ENCODE data around the gene CCDC47. TPM values are rescaled to one million over a fixed set of nuclear protein-coding genes. Genes with fewer than 3 reads are reported as not detected.
"Not testable (repeated sequence)": the region's sequence is repeated elsewhere in the genome, so short reads cannot be mapped to it uniquely, and the experiment has no call there.

The CCDC47 gene
- total RNA-seq, 2 donors from 2014 or later = 57.3 to 65.7 TPM

GRCh38 chr17:63740464-63741142 lies 32.8 kb downstream of the CCDC47 start:
- Mint-ChIP-seq H3K4me3 (peak overlapping the region; percentile 87), H3K9me3 (no peaks in the 10 kb centered on the region), H3K27me3 (ENCODE audit: insufficient read depth) (no peaks in the 10 kb centered on the region), H3K36me3 (ENCODE audit: low read depth) (peaks cover 5% of the 10 kb centered on the region), H3K4me1 (peaks cover 5% of the 10 kb centered on the region), H3K27ac (peak overlapping the region; percentile 92)
- no peaks in the 10 kb centered on the region for H3K4me1 ChIP-seq (ENCODE audit: control insufficient read depth, insufficient read depth, low read length)
- H3K27ac ChIP-seq (ENCODE audit: low read depth, low read length) = no peak overlapping the region
- H3K4me3 ChIP-seq (ENCODE audit: low read length) = peak overlapping the region; percentile 98
- H3K9me3 ChIP-seq (ENCODE audit: control insufficient read depth, low read length) = no peaks in the 10 kb centered on the region
- H3K36me3 ChIP-seq (ENCODE audit: control insufficient read depth, insufficient read depth, low read length) = peaks cover 3% of the 10 kb centered on the region
- H3K27me3 ChIP-seq (ENCODE audit: control insufficient read depth, insufficient read depth, low read length, poor library complexity, severe bottlenecking) = no peaks in the 10 kb centered on the region
- DNase-seq = no peak
- peak overlapping the region; percentile 80 for H3K9ac ChIP-seq (ENCODE audit: extremely low read depth, low read length, poor library complexity, severe bottlenecking)
- 39 to 44% methylated on average over 5 to 7 of the region's 12 CpGs for WGBS, 2 experiments (ENCODE audit: insufficient coverage in 1 of 2, insufficient read length in 1 of 2)
- TF ChIP-seq CTCF (conservative IDR thresholded peaks at IDR 0.05) = no peak

- TF ChIP-seq CTCF (conservative IDR thresholded peaks at IDR 0.05) = no peak
- DNase-seq = no peak
- Mint-ChIP-seq H3K36me3 (ENCODE audit: low read depth) (peaks cover 4% of the 10 kb centered on the region), H3K9me3 (no peaks in the 10 kb centered on the region), H3K4me3 (no peak overlapping the region), H3K27ac (no peak overlapping the region), H3K4me1 (peaks cover 3% of the 10 kb centered on the region), H3K27me3 (ENCODE audit: insufficient read depth) (no peaks in the 10 kb centered on the region)
- Histone ChIP-seq H3K4me1 (ENCODE audit: control insufficient read depth, insufficient read depth, low read length) (no peaks in the 10 kb centered on the region), H3K9me3 (ENCODE audit: control insufficient read depth, low read length) (no peaks in the 10 kb centered on the region), H3K4me3 (ENCODE audit: low read length) (no peak overlapping the region), H3K27me3 (ENCODE audit: control insufficient read depth, insufficient read depth, low read length, poor library complexity, severe bottlenecking) (no peaks in the 10 kb centered on the region), H3K9ac (ENCODE audit: extremely low read depth, low read length, poor library complexity, severe bottlenecking) (no peak overlapping the region), H3K27ac (ENCODE audit: low read depth, low read length) (no peak overlapping the region), H3K36me3 (ENCODE audit: control insufficient read depth, insufficient read depth, low read length) (no peaks in the 10 kb centered on the region)
- 96 to 97% methylated on average over 7 to 8 of the region's 8 CpGs for WGBS, 2 experiments (ENCODE audit: insufficient coverage in 1 of 2, insufficient read length in 1 of 2)
Measured at GRCh38 chr17:63735691-63736090, 37.7 kb downstream of the CCDC47 start.

GRCh38 chr17:63722403-63722802 lies 51.0 kb downstream of the CCDC47 start:
- Mint-ChIP-seq H3K4me1 (no peaks in the 10 kb centered on the region), H3K9me3 (no peaks in the 10 kb centered on the region), H3K4me3 (no peak overlapping the region), H3K27ac (no peak overlapping the region), H3K36me3 (ENCODE audit: low read depth) (peaks cover 17% of the 10 kb centered on the region), H3K27me3 (ENCODE audit: insufficient read depth) (no peaks in the 10 kb centered on the region)
- Histone ChIP-seq H3K36me3 (ENCODE audit: control insufficient read depth, insufficient read depth, low read length) (peaks cover 36% of the 10 kb centered on the region), H3K4me1 (ENCODE audit: control insufficient read depth, insufficient read depth, low read length) (no peaks in the 10 kb centered on the region), H3K9ac (ENCODE audit: extremely low read depth, low read length, poor library complexity, severe bottlenecking) (no peak overlapping the region), H3K9me3 (ENCODE audit: control insufficient read depth, low read length) (no peaks in the 10 kb centered on the region), H3K27ac (ENCODE audit: low read depth, low read length) (no peak overlapping the region), H3K4me3 (ENCODE audit: low read length) (no peak overlapping the region), H3K27me3 (ENCODE audit: control insufficient read depth, insufficient read depth, low read length, poor library complexity, severe bottlenecking) (no peaks in the 10 kb centered on the region)
- DNase-seq = no peak
- no peak for TF ChIP-seq CTCF (conservative IDR thresholded peaks at IDR 0.05)
- 84 to 92% methylated on average over 2 of the region's 2 CpGs for WGBS, 2 experiments (ENCODE audit: insufficient coverage in 1 of 2, insufficient read length in 1 of 2)

GRCh38 chr17:63720194-63720593 lies 53.2 kb downstream of the CCDC47 start:
- H3K4me3 ChIP-seq (ENCODE audit: low read length); H3K27me3 ChIP-seq (ENCODE audit: control insufficient read depth, insufficient read depth, low read length, poor library complexity, severe bottlenecking); H3K4me1 ChIP-seq (ENCODE audit: control insufficient read depth, insufficient read depth, low read length); H3K4me3 Mint-ChIP-seq; DNase-seq; H3K9me3 ChIP-seq (ENCODE audit: control insufficient read depth, low read length); H3K4me1 Mint-ChIP-seq; H3K27ac Mint-ChIP-seq; H3K27me3 Mint-ChIP-seq (ENCODE audit: insufficient read depth); H3K9me3 Mint-ChIP-seq; H3K27ac ChIP-seq (ENCODE audit: low read depth, low read length); H3K9ac ChIP-seq (ENCODE audit: extremely low read depth, low read length, poor library complexity, severe bottlenecking): not testable (repeated sequence)
- 98 to 100% methylated on average over 3 to 5 of the region's 5 CpGs for WGBS, 2 experiments (ENCODE audit: insufficient coverage in 1 of 2, insufficient read length in 1 of 2)
- peaks cover 17% of the 10 kb centered on the region for H3K36me3 Mint-ChIP-seq (ENCODE audit: low read depth)
- peaks cover 34% of the 10 kb centered on the region for H3K36me3 ChIP-seq (ENCODE audit: control insufficient read depth, insufficient read depth, low read length)

Data from endodermal cell (in vitro differentiated cells).